ENCODE data around the gene SLC9A2. TPM values are rescaled to one million over a fixed set of nuclear protein-coding genes. Genes with fewer than 3 reads are reported as not detected.

The SLC9A2 gene
- total and polyA plus RNA-seq, 2 of the 13 experiments (the other 11 are each of a cell fraction or from before 2014, with no cell fraction given) = 0.02 TPM; not detected in 1

- TF ChIP-seq EZH2 (conservative IDR thresholded peaks at IDR 0.05; ENCODE audit: low read depth, low read length) (peak; percentile 66; the same call in 1 of the 2 replicates), HNRNPUL1 (IDR thresholded peaks at IDR 0.05; ENCODE audit: low read depth, low read length) (no peak), NONO (IDR thresholded peaks at IDR 0.05) (no peak), NONO (CRISPR knock-in tag; conservative IDR thresholded peaks at IDR 0.05) (0 out of 2 replicates have a peak, but pooled peaks have one; percentile 28)
Measured at GRCh38 chr2:102618452-102619413, 620 bp upstream of the SLC9A2 start (continued).

GRCh38 chr2:102620332-102620731, 979 bp downstream of the SLC9A2 start:
- DNase-seq (ENCODE audit: low spot score) = no peak
- 52% methylated on average over 10 of the region's 11 CpGs for WGBS (ENCODE audit: low lambda C conversion rate)
- Histone ChIP-seq H3K27me3 (ENCODE audit: control insufficient read depth in 1 of 2, insufficient read depth in 2 of 2, low read length in 2 of 2) (peaks cover 8 to 61% of the 10 kb centered on the region in 2 experiments; a peak in 4 of 5 replicates), H2AFZ (ENCODE audit: low read length) (no peak overlapping the region), H3K27ac (ENCODE audit: extremely low read length, insufficient read depth, low read length) (no peak overlapping the region), H3K4me2 (ENCODE audit: low read depth, low read length) (no peak overlapping the region), H4K20me1 (ENCODE audit: insufficient read depth, low read length) (no peaks in the 10 kb centered on the region), H3K4me1 (ENCODE audit: insufficient read depth, low read length) (peaks cover 12% of the 10 kb centered on the region; the same call in 1 of the 2 replicates), H3K9ac (ENCODE audit: insufficient read depth, low read depth, low read length) (no peak overlapping the region), H3K4me3 (replicated peaks in 1 of 3; ENCODE audit: insufficient read depth in 1 of 3, low read depth in 2 of 3, low read length in 3 of 3) (no peak overlapping the region), H3K36me3 (replicated peaks in 1 of 2; ENCODE audit: control insufficient read depth in 1 of 2, insufficient read depth in 2 of 2, low read length in 2 of 2) (no peaks in the 10 kb centered on the region), H3K9me3 (ENCODE audit: low read length) (no peaks in the 10 kb centered on the region), H3K79me2 (ENCODE audit: insufficient read depth, low read length) (no peaks in the 10 kb centered on the region)
- ATAC-seq = no peak
- CTCF ChIA-PET (ENCODE audit: low intra/inter-chr PET ratio, low total read pairs) = no interaction called here
- intact Hi-C loops (cut with micrococcal nuclease; ENCODE audit: unreplicated experiment) = no loop called here
- in situ Hi-C loops (cut with HindIII; ENCODE audit: extremely low pct_ligation_motif_present, low pct_unique_long_range_greater_than_20kb) = no loop called here
- POLR2A ChIA-PET = no interaction called here
- TF ChIP-seq ZNF263 (CRISPR knock-in tag; IDR thresholded peaks at IDR 0.05) (no peak), THYN1 (CRISPR knock-in tag; IDR thresholded peaks at IDR 0.05; ENCODE audit: borderline replicate concordance, low read depth) (no peak), TARDBP (CRISPR knock-in tag; IDR thresholded peaks at IDR 0.05) (no peak), KDM5B (CRISPR knock-in tag; IDR thresholded peaks at IDR 0.05; ENCODE audit: borderline replicate concordance) (no peak), PAWR (CRISPR knock-in tag; IDR thresholded peaks at IDR 0.05; ENCODE audit: borderline replicate concordance) (no peak), NCOA2 (CRISPR knock-in tag; IDR thresholded peaks at IDR 0.05) (no peak), KDM6A (CRISPR knock-in tag; IDR thresholded peaks at IDR 0.05; ENCODE audit: low read depth) (no peak), ZMYM3 (CRISPR knock-in tag; IDR thresholded peaks at IDR 0.05) (no peak), ZNF484 (CRISPR knock-in tag; IDR thresholded peaks at IDR 0.05; ENCODE audit: borderline replicate concordance, low read depth) (no peak), ZNF280D (CRISPR knock-in tag; IDR thresholded peaks at IDR 0.05) (no peak), RNF2 (conservative IDR thresholded peaks at IDR 0.05; ENCODE audit: low read depth) (no peak)
- no peak for FAIRE-seq
- BruUV-seq (replicated peaks) = no TSS peak

Data from HepG2 (cell line).